PC-3 (cell line): ENCODE measurements around the gene IFI27L1. TPM values are rescaled to one million over a fixed set of nuclear protein-coding genes. Genes with fewer than 3 reads are reported as not detected.

Experiments
- ATAC-seq: fragments of 200-7000 bp; cut with Tn5 transposase; 2 replicates; pipeline ENCODE4 v1.9.1; 2020; ENCODE audit warnings: mild to moderate bottlenecking, moderate library complexity
- BruUV-seq: library from RNA; stranded (reverse); fragments of 400-500 nt; replicated peaks from 2 replicates; lab custom pipeline; 2021; lab: Mats Ljungman, UMichigan
- CTCF ChIA-PET: fragments of 300-600 bp; sonication (Branson Sonifier 250); formaldehyde crosslinking; loops from one replicate; lab custom pipeline; 2022; ENCODE audit warnings: antibody characterized with exemption; lab: Charles Lee
- POLR2A ChIA-PET: fragments of 300-600 bp; sonication (Branson Sonifier 250); formaldehyde crosslinking; loops from one replicate; lab custom pipeline; 2022; ENCODE audit warnings: antibody characterized with exemption; ENCODE audit not compliant: unreplicated experiment; lab: Charles Lee
- DNase-seq: peaks from one replicate; pipeline ENCODE4 v3.0.0-alpha.2; 2015
- H2AFZ ChIP-seq: fragments of 300-600 bp; sonication (generic); 2 replicates; pipeline ENCODE4 v1.6.0; 2016; ENCODE audit warnings: antibody characterized with exemption, low read length
- H3F3A ChIP-seq: fragments of 300-600 bp; sonication (generic); one replicate; pipeline ENCODE4 v1.6.0; 2017; ENCODE audit warnings: antibody characterized with exemption, low read length, control low read depth, mild to moderate bottlenecking; ENCODE audit not compliant: unreplicated experiment
- H3K27ac ChIP-seq: fragments of 300-600 bp; sonication (generic); 2 replicates; pipeline ENCODE4 v1.5.1; 2016; ENCODE audit warnings: mild to moderate bottlenecking, low read length
- H3K27me3 ChIP-seq: fragments of 300-600 bp; sonication (generic); 2 replicates; pipeline ENCODE4 v1.6.1; 2016; ENCODE audit warnings: low read length, mixed read lengths
- H3K36me3 ChIP-seq: fragments of 300-600 bp; sonication (generic); 2 replicates; pipeline ENCODE4 v1.6.1; 2016; ENCODE audit warnings: low read depth, mixed run types, low read length, mixed read lengths
- H3K4me1 ChIP-seq: fragments of 300-600 bp; sonication (generic); 2 replicates; pipeline ENCODE4 v1.5.1; 2016; ENCODE audit warnings: low read length; ENCODE audit not compliant: insufficient read depth
- H3K4me2 ChIP-seq: fragments of 300-600 bp; sonication (generic); 2 replicates; pipeline ENCODE4 v1.6.0; 2016; ENCODE audit warnings: low read length
- H3K4me3 ChIP-seq: fragments of 300-600 bp; sonication (generic); 2 replicates; pipeline ENCODE4 v1.5.1; 2016; ENCODE audit warnings: mild to moderate bottlenecking, low read length, mixed read lengths
- H3K79me2 ChIP-seq: fragments of 300-600 bp; sonication (generic); 2 replicates; pipeline ENCODE4 v1.6.1; 2017; ENCODE audit warnings: low read length, mixed read lengths
- H3K9ac ChIP-seq: fragments of 300-600 bp; sonication (generic); 2 replicates; pipeline ENCODE4 v1.6.0; 2016; ENCODE audit warnings: mild to moderate bottlenecking, low read length
- H3K9me2 ChIP-seq: fragments of 300-600 bp; sonication (generic); replicated peaks from 2 replicates; pipeline ENCODE4 v1.6.1; 2016; ENCODE audit warnings: mixed run types, low read length, mixed read lengths
- H3K9me3 ChIP-seq: fragments of 300-600 bp; sonication (generic); 2 replicates; pipeline ENCODE4 v1.6.1; 2016; ENCODE audit warnings: low read length, mixed read lengths
- H4K20me1 ChIP-seq: fragments of 300-600 bp; sonication (generic); 2 replicates; pipeline ENCODE4 v1.6.1; 2016; ENCODE audit warnings: low read length, mixed read lengths
- CTCF ChIP-seq: fragments of 300-600 bp; sonication (generic); conservative IDR thresholded peaks from 2 replicates; pipeline ENCODE4 v1.5.1; 2017; ENCODE audit warnings: antibody characterized with exemption, low read depth, mild to moderate bottlenecking, low read length
- EZH2 ChIP-seq: fragments of 300-600 bp; sonication (generic); IDR thresholded peaks from one replicate; pipeline ENCODE4 v1.6.1; 2017; ENCODE audit warnings: antibody characterized with exemption, mild to moderate bottlenecking, low read length; ENCODE audit not compliant: unreplicated experiment
- EZH2phosphoT487 ChIP-seq: fragments of 300-600 bp; sonication (generic); IDR thresholded peaks from 2 replicates; pipeline ENCODE4 v1.6.1; 2018; ENCODE audit warnings: mild to moderate bottlenecking, antibody characterized with exemption, low read length, borderline replicate concordance
- intact Hi-C: fragments of 100-400 bp; cut with micrococcal nuclease; formaldehyde crosslinking; loops from 2 replicates; pipeline ENCODE4 v1.9.0; 2023
- total RNA-seq: library from RNA; depleted of rRNA; stranded (reverse); fragments of >200 nt; gene quantifications from 2 replicates; pipeline ENCODE4 v1.2.3, GENCODE V29; 2014

The IFI27L1 gene
- total RNA-seq, 1 experiment from 2014 or later: 16.9 TPM

- no TSS peak for BruUV-seq
- Histone ChIP-seq H3K9ac (no peak overlapping the region), H2AFZ (no peak overlapping the region), H3K9me2 (no peaks in the 10 kb centered on the region), H3K4me1 (no peaks in the 10 kb centered on the region), H3K36me3 (peaks cover 69% of the 10 kb centered on the region), H3K79me2 (no peaks in the 10 kb centered on the region), H3K27ac (no peak overlapping the region), H3K4me2 (no peak overlapping the region), H3K4me3 (no peak overlapping the region), H3F3A (no peaks in the 10 kb centered on the region), H4K20me1 (peaks cover 12% of the 10 kb centered on the region), H3K27me3 (no peaks in the 10 kb centered on the region), H3K9me3 (no peaks in the 10 kb centered on the region)
- POLR2A ChIA-PET: no interaction called here
- CTCF ChIA-PET: no interaction called here
- intact Hi-C loops: no loop called here
- ATAC-seq (no peak), DNase-seq (no peak)
- TF ChIP-seq EZH2 (no peak), CTCF (no peak), EZH2phosphoT487 (no peak)
Measured at GRCh38 chr14:94054936-94055335, 26.2 kb upstream of the IFI27L1 start.

GRCh38 chr14:94056579-94057308 is 24.4 kb upstream of the IFI27L1 start:
- ChIA-PET POLR2A (interaction anchor here (0.5 kb wide), 1 partner anchor 9 kb away, joined by 3 read pairs; no protein-coding TSS in a partner anchor), CTCF (no interaction called here)
- no peaks in the 10 kb centered on the region for H3K4me1 ChIP-seq
- no peak overlapping the region for H3K4me2 ChIP-seq
- H3K9ac ChIP-seq: no peak overlapping the region
- BruUV-seq: no TSS peak
- intact Hi-C loops: no loop called here
- no peaks in the 10 kb centered on the region for H3F3A ChIP-seq
- peaks cover 76% of the 10 kb centered on the region for H3K36me3 ChIP-seq
- TF ChIP-seq EZH2 (no peak), CTCF (no peak), EZH2phosphoT487 (no peak)
- H3K4me3 ChIP-seq: no peak overlapping the region
- H4K20me1 ChIP-seq: peaks cover 12% of the 10 kb centered on the region
- no peak for DNase-seq
- no peak for ATAC-seq
- H3K27ac ChIP-seq: no peak overlapping the region
- no peaks in the 10 kb centered on the region for H3K9me2 ChIP-seq
- H2AFZ ChIP-seq: no peak overlapping the region
- H3K9me3 ChIP-seq: no peaks in the 10 kb centered on the region
- no peaks in the 10 kb centered on the region for H3K27me3 ChIP-seq
- peaks cover 13% of the 10 kb centered on the region; the same call in 1 of the 2 replicates for H3K79me2 ChIP-seq

GRCh38 chr14:94058128-94058673 is 22.9 kb upstream of the IFI27L1 start:
- peaks cover 17% of the 10 kb centered on the region for H4K20me1 ChIP-seq
- intact Hi-C loops: no loop called here
- BruUV-seq: no TSS peak
- no peaks in the 10 kb centered on the region for H3K27me3 ChIP-seq
- no peak overlapping the region for H3K4me3 ChIP-seq
- H3K36me3 ChIP-seq: peaks cover 71% of the 10 kb centered on the region
- ATAC-seq: no peak
- no peaks in the 10 kb centered on the region for H3K9me2 ChIP-seq
- peaks cover 27% of the 10 kb centered on the region for H3K79me2 ChIP-seq
- H3K27ac ChIP-seq: no peak overlapping the region
- ChIA-PET POLR2A (no interaction called here), CTCF (no interaction called here)
- no peaks in the 10 kb centered on the region for H3K9me3 ChIP-seq
- H3K4me1 ChIP-seq: peaks cover 7% of the 10 kb centered on the region; the same call in 1 of the 2 replicates
- no peak for TF ChIP-seq CTCF
- no peaks in the 10 kb centered on the region for H3F3A ChIP-seq
- H2AFZ ChIP-seq: no peak overlapping the region
- no peak overlapping the region for H3K9ac ChIP-seq
- DNase-seq: no peak
- H3K4me2 ChIP-seq: no peak overlapping the region
